ENCODE measurements around the gene TLR9. TPM values are rescaled to one million over a fixed set of nuclear protein-coding genes. Genes with fewer than 3 reads are reported as not detected.
A peak's percentile ranks its signal among the peaks of the same experiment; 100 is the strongest.

Gene TLR9
- total and polyA plus RNA-seq, 11 donors = 0.04 to 0.65 (median 0.22) TPM; not detected in 1

DNA sequence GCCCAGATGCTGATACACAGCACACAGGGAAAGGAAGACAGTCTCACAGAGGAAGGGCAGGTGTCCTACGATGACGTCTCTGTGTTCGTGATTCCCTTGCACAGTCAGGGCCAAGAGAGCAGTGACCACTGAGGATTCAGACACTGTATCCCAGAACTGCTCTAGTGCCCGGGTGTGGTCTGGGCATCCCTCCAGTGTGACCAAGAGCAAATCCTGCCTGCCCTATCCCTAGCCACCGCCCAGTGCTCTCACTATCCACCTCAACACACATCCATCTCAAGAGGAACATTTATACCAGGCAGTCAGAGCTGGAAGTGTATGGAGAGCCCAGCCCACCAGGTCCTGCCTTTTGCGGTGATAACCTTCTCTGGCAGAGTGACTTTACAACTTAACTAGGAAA, 24.2 kb upstream of the TLR9 start:
- no peak for DNase-seq
- Histone ChIP-seq H3K36me3 (peaks cover 0 to 70% (median 55%) of the 10 kb centered on the region in 9 donors), H3K27ac (no peak overlapping the region), H3K9me3 (no peaks in the 10 kb centered on the region), H3K4me1 (peaks cover 0 to 78% (median 9%) of the 10 kb centered on the region in 12 donors), H3K4me3 (no peak overlapping the region), H3K27me3 (no peaks in the 10 kb centered on the region)
- ATAC-seq = no peak
- intact Hi-C loops (cut with DNase I) = no loop called here
- no peak for TF ChIP-seq CTCF (IDR thresholded peaks at IDR 0.05)
- no peak for TF ChIP-seq POLR2A (IDR thresholded peaks at IDR 0.05)
- 78 to 86% (median 81%) methylated on average over 1 to 6 of the region's 6 CpGs for whole genome bisulfite sequencing, 4 donors

GRCh38 chr3:52248816-52249547, 23.5 kb upstream of the TLR9 start:
- Histone ChIP-seq H3K36me3 (peaks cover 0 to 63% (median 48%) of the 10 kb centered on the region in 9 donors), H3K4me1 (peaks cover 0 to 78% (median 9%) of the 10 kb centered on the region in 12 donors), H3K4me3 (no peak overlapping the region), H3K9me3 (no peaks in the 10 kb centered on the region), H3K27me3 (no peaks in the 10 kb centered on the region), H3K27ac (peak overlapping the region in 1 of 12 donors; percentile 27)
- TF ChIP-seq CTCF (IDR thresholded peaks at IDR 0.05) (no peak), POLR2A (IDR thresholded peaks at IDR 0.05) (no peak)
- ATAC-seq (peak in 1 of 4 donors; percentile 2), DNase-seq (peak in 3 of 5 donors; percentile 30 to 80 (median 72))
- WGBS, 4 donors = 60 to 69% (median 66%) methylated on average over 9 to 10 of the region's 10 CpGs
- intact Hi-C loops (cut with DNase I) = no loop called here

DNA sequence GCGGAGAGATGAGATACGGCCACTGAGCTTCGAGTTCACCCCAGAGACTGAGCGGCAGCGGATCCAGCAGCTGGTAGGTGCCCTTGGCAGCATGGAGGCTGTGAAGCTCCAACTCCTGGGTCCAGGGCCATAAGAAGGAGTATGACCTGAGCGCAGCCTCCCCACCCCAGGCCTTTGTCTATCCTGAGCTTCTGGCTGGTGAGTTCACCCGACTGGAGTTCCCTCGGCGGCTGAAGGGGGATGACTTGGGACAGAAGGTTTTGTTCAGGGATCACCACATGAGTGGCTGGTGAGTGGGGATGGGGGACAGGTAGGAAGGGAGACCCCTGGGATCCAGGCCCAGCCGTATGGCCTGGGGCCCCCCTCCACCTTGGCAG, 22.7 kb upstream of the TLR9 start:
- H3K4me1 ChIP-seq = peaks cover 0 to 78% (median 9%) of the 10 kb centered on the region in 12 donors
- no peaks in the 10 kb centered on the region for H3K9me3 ChIP-seq
- no peaks in the 10 kb centered on the region for H3K27me3 ChIP-seq
- H3K4me3 ChIP-seq = no peak overlapping the region
- ATAC-seq (no peak), DNase-seq (no peak)
- H3K27ac ChIP-seq = peak overlapping the region in 1 of 12 donors; percentile 1
- WGBS, 4 donors = 86 to 96% (median 89%) methylated on average over 9 to 10 of the region's 10 CpGs
- peaks cover 0 to 55% (median 40%) of the 10 kb centered on the region in 9 donors for H3K36me3 ChIP-seq
- intact Hi-C loops (cut with DNase I) = no loop called here
- TF ChIP-seq CTCF (IDR thresholded peaks at IDR 0.05) = no peak
- no peak for TF ChIP-seq POLR2A (IDR thresholded peaks at IDR 0.05)

DNA sequence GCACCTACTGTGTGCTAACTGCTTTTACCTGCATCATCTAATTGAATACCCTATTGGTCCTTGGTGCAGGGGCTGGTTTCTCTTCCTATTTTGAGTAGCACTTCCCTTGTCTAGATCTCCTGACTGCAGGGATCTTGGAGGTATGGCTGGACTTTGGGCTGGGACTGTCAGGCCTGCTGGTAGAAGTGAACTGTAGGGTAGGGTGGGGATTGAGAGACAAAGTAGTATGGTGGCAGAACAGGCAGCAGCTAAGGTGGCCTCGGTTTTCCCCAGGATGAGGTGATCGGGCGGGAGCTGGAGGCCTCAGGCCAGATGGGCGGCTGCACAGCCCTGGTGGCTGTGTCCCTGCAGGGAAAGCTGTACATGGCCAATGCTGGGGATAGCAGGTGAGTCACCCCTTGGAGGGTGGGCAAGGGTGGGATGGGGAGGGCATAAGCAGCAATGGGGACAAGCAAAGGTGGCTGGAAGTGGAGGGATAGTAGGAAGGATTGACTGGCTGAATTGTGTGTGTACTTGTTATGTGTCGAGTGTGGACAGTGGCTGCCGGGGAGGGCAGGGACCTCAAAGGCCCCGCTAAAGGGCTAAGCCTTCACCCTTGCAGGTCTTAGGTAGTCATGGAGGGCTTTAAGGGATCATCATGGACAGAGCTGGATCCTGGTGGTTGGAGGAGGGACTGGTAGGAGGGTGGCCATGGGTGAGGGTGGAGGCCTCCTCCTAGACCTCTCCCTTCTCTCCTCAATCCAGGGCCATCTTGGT, 22.1 kb upstream of the TLR9 start:
- Histone ChIP-seq H3K27me3 (no peaks in the 10 kb centered on the region), H3K4me1 (peaks cover 0 to 74% (median 9%) of the 10 kb centered on the region in 12 donors), H3K36me3 (peaks cover 0 to 49% (median 37%) of the 10 kb centered on the region in 9 donors), H3K4me3 (peak overlapping the region in 1 of 12 donors; percentile 76), H3K9me3 (no peaks in the 10 kb centered on the region), H3K27ac (peak overlapping the region in 4 of 12 donors; percentile 85 to 98 (median 88))
- intact Hi-C loops (cut with DNase I) = no loop called here
- DNase-seq = no peak
- no peak for ATAC-seq
- TF ChIP-seq CTCF (IDR thresholded peaks at IDR 0.05) = no peak
- no peak for TF ChIP-seq POLR2A (IDR thresholded peaks at IDR 0.05)
- WGBS, 4 donors = 91 to 96% (median 95%) methylated on average over 7 of the region's 7 CpGs
